ENCODE measurements around the gene KCNA2.

KCNA2 gene

DNA sequence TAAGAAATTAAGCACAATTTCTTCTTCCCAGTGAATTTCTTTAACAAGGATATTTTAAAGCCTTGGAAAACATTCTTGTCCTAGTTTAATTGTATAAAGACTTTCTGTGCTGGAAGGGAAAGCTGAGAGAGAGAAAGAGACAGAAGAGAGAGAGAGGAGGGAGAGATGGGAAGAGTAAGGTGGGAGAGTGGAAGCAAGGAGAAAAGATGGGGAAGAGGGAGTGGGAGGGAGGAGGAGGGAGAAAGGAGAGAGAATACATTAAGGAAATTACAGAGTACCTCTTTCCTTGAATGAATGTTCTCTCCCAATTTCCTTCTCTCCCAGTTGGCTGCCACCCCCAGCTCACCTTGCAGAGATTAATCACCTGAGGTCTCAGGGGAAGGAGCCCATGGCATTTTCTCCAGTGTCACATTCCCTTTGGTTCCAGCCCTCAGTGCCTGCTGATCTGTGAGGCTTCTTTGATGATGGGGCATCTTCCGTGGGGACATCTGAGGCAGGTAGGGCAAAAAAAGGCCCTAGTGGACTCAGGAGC is 54.8 kb downstream of the KCNA2 start:
- TF ChIP-seq, protein P1, sequence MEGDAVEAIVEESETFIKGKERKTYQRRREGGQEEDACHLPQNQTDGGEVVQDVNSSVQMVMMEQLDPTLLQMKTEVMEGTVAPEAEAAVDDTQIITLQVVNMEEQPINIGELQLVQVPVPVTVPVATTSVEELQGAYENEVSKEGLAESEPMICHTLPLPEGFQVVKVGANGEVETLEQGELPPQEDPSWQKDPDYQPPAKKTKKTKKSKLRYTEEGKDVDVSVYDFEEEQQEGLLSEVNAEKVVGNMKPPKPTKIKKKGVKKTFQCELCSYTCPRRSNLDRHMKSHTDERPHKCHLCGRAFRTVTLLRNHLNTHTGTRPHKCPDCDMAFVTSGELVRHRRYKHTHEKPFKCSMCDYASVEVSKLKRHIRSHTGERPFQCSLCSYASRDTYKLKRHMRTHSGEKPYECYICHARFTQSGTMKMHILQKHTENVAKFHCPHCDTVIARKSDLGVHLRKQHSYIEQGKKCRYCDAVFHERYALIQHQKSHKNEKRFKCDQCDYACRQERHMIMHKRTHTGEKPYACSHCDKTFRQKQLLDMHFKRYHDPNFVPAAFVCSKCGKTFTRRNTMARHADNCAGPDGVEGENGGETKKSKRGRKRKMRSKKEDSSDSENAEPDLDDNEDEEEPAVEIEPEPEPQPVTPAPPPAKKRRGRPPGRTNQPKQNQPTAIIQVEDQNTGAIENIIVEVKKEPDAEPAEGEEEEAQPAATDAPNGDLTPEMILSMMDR (IDR thresholded peaks at IDR 0.05; ENCODE audit: unreplicated experiment in 3 of 3), result no peak
- H3K9me3 Mint-ChIP-seq, result no peaks in the 10 kb centered on the region
- peaks cover 67% of the 10 kb centered on the region for H3K27me3 Mint-ChIP-seq (ENCODE audit: low read depth)
- no peak overlapping the region for H3K4me3 Mint-ChIP-seq
- H3K4me1 Mint-ChIP-seq, result no peaks in the 10 kb centered on the region
- H3K36me3 Mint-ChIP-seq (ENCODE audit: low read depth), result no peaks in the 10 kb centered on the region
- no peak overlapping the region for H3K27ac Mint-ChIP-seq

DNA sequence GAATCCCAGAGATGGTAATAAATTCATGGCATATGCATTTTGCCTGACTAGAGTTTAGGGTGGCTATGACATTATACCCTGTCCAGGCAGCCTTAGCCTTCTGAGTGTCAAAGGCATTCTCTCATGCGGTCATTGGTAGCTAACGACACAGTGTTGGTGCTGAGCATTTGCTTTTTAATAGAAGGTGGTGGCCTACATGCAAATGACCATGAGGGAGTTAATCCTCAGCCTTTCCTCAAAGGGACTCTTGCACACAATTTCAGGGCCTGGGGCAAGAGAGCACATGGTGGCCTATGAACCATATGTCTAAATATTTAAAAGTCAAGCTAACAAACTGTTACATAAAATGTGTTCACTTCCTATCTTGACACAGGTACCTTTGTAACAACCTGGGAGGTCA is 56.3 kb downstream of the KCNA2 start:
- TF ChIP-seq, protein P1 (IDR thresholded peaks at IDR 0.05; ENCODE audit: unreplicated experiment in 3 of 3), result no peak
- Mint-ChIP-seq H3K27me3 (ENCODE audit: low read depth) (peaks cover 58% of the 10 kb centered on the region), H3K27ac (no peak overlapping the region), H3K9me3 (no peaks in the 10 kb centered on the region), H3K4me1 (no peaks in the 10 kb centered on the region), H3K36me3 (ENCODE audit: low read depth) (no peaks in the 10 kb centered on the region), H3K4me3 (no peak overlapping the region)

DNA sequence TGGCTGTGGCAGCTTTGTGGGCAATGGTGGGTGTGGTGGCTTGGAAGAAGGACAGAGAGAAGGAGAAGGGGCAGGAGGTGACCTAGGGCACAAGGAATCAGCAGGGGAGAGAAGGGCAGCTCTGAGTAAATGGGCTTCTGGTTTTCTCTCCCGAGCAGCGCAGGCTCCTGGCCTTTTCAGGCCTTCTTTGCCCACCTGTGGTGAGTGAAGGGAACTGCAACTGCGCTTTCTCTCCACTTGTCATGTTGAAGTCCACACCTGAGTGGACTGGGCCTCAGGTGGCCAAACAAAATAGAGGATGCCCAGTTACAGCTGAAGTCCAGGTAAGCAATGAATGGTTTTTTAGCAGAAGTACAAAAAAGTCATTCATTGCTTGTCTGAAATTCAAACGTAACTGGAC is 57.8 kb downstream of the KCNA2 start:
- TF ChIP-seq, protein P1 (IDR thresholded peaks at IDR 0.05; ENCODE audit: unreplicated experiment in 3 of 3), result peak; percentile 49 to 55 (median 54)

DNA sequence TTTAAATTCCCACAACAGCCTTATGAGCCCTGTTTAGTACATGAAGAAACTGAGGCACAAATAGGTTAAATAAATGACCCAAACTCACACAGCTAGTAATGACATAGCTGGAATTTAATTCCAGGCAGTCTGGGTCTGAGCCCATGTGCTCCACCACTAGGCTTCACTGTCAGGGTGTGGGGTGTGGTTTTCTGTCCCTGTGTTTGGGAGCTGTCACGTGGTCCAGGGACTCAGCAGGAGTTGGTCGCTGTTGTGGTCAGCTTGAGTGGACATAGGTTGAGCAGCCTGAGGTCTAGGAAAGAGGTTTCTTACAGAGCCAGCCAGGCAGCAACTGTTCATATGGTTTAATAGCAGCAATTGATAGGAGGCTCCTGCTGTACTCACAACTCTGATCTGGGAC is 59.1 kb downstream of the KCNA2 start:
- H3K4me1 Mint-ChIP-seq, result no peaks in the 10 kb centered on the region
- no peak overlapping the region for H3K4me3 Mint-ChIP-seq
- TF ChIP-seq, protein P1 (IDR thresholded peaks at IDR 0.05; ENCODE audit: unreplicated experiment in 3 of 3), result no peak
- H3K9me3 Mint-ChIP-seq, result no peaks in the 10 kb centered on the region
- no peaks in the 10 kb centered on the region for H3K36me3 Mint-ChIP-seq (ENCODE audit: low read depth)
- H3K27ac Mint-ChIP-seq, result no peak overlapping the region
- peaks cover 38% of the 10 kb centered on the region for H3K27me3 Mint-ChIP-seq (ENCODE audit: low read depth)

More for the DNA sequence above, 57.8 kb downstream of the KCNA2 start:
- H3K27ac Mint-ChIP-seq, result no peak overlapping the region
- no peaks in the 10 kb centered on the region for H3K36me3 Mint-ChIP-seq (ENCODE audit: low read depth)
- H3K4me1 Mint-ChIP-seq, result no peaks in the 10 kb centered on the region
- peaks cover 49% of the 10 kb centered on the region for H3K27me3 Mint-ChIP-seq (ENCODE audit: low read depth)
- H3K4me3 Mint-ChIP-seq, result no peak overlapping the region
- H3K9me3 Mint-ChIP-seq, result no peaks in the 10 kb centered on the region

DNA sequence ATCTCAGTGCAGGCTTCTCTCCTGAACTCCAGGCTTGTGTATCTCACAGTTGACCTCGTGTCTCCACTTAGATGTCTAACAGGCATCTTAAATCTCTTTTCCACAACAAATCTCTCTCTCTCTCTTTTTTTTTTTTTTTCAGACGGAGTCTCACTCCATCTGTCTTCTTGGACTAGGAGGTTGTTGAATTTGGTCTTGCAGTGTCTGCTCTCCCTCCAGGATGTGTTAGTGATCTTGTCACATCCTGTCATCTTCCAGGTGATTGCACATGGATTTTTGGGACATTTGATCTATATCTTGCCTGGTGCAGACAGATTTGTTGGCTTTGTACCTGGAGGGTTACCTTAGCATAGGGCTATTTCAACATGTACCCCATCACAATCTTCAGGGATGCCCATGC is 60.7 kb downstream of the KCNA2 start:
- H3K27ac Mint-ChIP-seq, result no peak overlapping the region
- no peaks in the 10 kb centered on the region for H3K36me3 Mint-ChIP-seq (ENCODE audit: low read depth)
- TF ChIP-seq, protein P1 (IDR thresholded peaks at IDR 0.05; ENCODE audit: unreplicated experiment in 3 of 3), result no peak
- H3K27me3 Mint-ChIP-seq (ENCODE audit: low read depth), result peaks cover 31% of the 10 kb centered on the region
- no peak overlapping the region for H3K4me3 Mint-ChIP-seq
- H3K4me1 Mint-ChIP-seq, result no peaks in the 10 kb centered on the region
- H3K9me3 Mint-ChIP-seq, result no peaks in the 10 kb centered on the region

DNA sequence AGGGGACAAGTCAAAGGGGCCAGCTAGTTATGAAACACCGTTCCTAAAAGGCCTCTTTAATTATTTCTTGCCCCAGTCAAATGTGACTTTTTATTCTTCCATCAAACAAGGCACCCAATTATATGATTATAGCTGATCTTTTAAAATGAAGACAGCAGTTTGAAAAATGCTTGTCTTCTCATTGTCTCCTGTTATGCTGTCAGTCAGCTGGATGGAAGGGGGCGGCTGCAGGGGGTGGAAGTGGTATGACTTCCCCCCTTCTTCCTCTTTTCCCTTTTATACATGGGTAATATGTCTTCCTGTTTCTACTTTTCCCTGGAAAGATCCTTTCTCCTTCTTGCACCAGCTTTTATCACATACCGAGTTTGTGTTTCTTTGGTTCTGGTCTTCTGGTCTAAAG is 61.4 kb downstream of the KCNA2 start:
- H3K9me3 Mint-ChIP-seq, result no peaks in the 10 kb centered on the region
- no peaks in the 10 kb centered on the region for H3K4me1 Mint-ChIP-seq
- H3K36me3 Mint-ChIP-seq (ENCODE audit: low read depth), result no peaks in the 10 kb centered on the region
- no peak overlapping the region for H3K4me3 Mint-ChIP-seq
- H3K27ac Mint-ChIP-seq, result no peak overlapping the region
- TF ChIP-seq, protein P1 (IDR thresholded peaks at IDR 0.05; ENCODE audit: unreplicated experiment in 3 of 3), result no peak
- H3K27me3 Mint-ChIP-seq (ENCODE audit: low read depth), result peaks cover 26% of the 10 kb centered on the region
